Right cardiac atrium (tissue), 5 donors: ENCODE measurements around the gene MED13L. TPM values are rescaled to one million over a fixed set of nuclear protein-coding genes. Genes with fewer than 3 reads are reported as not detected.

Experiments used
- ATAC-seq, 2 donors: fragments of 200-7000 bp; cut with Tn5 transposase; one replicate each; pipeline versions ENCODE4 v1.8.0 to v1.9.1; 2020; ENCODE audit warnings: moderate library complexity in 2 of 2, mild to moderate bottlenecking in 1 of 2
- DNase-seq, 3 donors: peaks; one replicate each; pipeline ENCODE4 v3.0.0-alpha.2; 2020
- H3K27ac ChIP-seq: one replicate; pipeline ENCODE4 v1.5.1; 2013; ENCODE audit warnings: mild to moderate bottlenecking, low read length, control low read depth, moderate library complexity
- H3K27me3 ChIP-seq: one replicate; pipeline ENCODE4 v1.6.1; 2013; ENCODE audit not compliant: control insufficient read depth, insufficient read depth
- H3K4me1 ChIP-seq: one replicate; pipeline ENCODE4 v1.6.1; 2013; ENCODE audit warnings: low read length; ENCODE audit not compliant: control insufficient read depth, insufficient read depth
- H3K4me3 ChIP-seq: one replicate; pipeline ENCODE4 v1.5.1; 2013; ENCODE audit warnings: low read length, control low read depth
- H3K9me3 ChIP-seq: one replicate; pipeline ENCODE4 v1.6.1; 2013; ENCODE audit warnings: low read length; ENCODE audit not compliant: control insufficient read depth
- WGBS: extraction: QIAGEN DNeasy Blood & Tissue Kit; methylation state at CpG from one replicate; pipeline ENCODE4 v1.1.7; 2013; 5-methylcytosine and 5-hydroxymethylcytosine counted together
- intact Hi-C, 4 donors: fragments of 100-400 bp; cut with DNase I; formaldehyde crosslinking; loops; one replicate each; pipeline versions ENCODE4 v1.11.0 to v1.14.0; 2022 to 2023
- polyA plus RNA-seq: library from polyadenylated mRNA; stranded (reverse); fragments of 200-250 nt; gene quantifications from one replicate; pipeline ENCODE4 v1.2.3, GENCODE V29; 2013
- total RNA-seq, 4 donors: library from RNA; stranded (reverse); fragmentation: NEBNext Ultra II Directional; extraction: Animal tissue kit (Norgen Biotek cat#: 25700); gene quantifications; one replicate each; pipeline ENCODE4 v1.2.1, GENCODE V29; 2021
- donor health status: healthy with polysubstance abuse.
- donor health status: DM: no; HTN: yes; CAD: no.
- donor health status: DM: no; HTN: no; CAD: no.
- donor health status: DM: no; HTN: yes; CAD: no; lungs with severe emphysema.
- donor health status: DM: yes; HTN: yes; CAD: no.

Gene MED13L
- total and polyA plus RNA-seq, 5 donors = 15.6 to 73.5 (median 69.0) TPM

DNA sequence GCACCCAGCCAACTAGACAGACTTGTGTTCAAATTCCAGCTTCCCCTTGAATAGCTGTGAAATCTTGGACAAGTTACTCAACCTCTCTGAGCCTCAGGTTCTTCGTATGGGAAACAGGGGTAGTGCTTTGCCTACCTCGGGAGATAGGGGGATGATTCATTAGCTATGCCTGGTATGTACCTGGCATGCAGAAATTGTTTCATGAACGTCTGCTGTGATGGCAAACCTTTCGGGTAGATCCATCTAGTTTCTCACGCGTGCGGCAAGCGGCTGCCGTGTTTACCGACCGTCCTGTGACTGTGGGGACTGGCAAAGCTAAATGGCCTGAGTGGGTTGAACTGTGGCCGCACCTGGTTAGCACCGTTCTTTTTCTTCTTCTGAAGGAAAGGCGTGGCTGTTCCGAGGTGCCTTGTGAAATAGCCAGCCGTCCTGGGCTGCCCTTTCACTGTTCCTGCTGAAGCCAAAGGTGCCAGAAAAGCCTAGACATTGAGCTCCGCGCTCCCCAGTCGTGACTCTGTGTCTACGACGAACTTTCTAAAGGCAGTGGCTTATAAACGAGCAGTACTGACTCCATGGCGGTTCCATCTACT, 40.6 kb upstream of the MED13L start:
- Histone ChIP-seq H3K9me3 (no peaks in the 10 kb centered on the region), H3K4me1 (peaks cover 4% of the 10 kb centered on the region), H3K27me3 (no peaks in the 10 kb centered on the region), H3K4me3 (no peak overlapping the region), H3K27ac (no peak overlapping the region)
- no peak for DNase-seq
- intact Hi-C loops = no loop called here
- no peak for ATAC-seq
- WGBS = 88% methylated on average over 23 of the region's 23 CpGs

DNA sequence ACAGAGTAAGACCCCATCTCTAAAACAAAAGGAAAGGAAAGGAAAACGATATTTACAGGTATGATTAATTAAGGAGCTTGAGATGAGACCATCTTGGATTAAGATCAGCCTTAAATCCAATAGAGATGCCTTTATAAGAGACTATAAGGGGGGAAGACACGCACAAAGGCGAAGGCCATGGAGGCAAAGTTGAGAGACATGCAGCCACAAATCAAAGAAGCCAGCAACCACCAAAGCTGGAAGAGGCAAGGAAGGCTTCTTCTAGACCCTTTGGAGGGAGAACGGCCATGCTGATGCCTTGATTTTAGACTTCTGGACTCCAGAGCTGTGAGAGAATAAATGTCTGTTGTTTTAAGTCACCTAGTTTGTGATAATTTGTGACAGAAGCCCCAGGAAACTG, 39.6 kb upstream of the MED13L start:
- H3K4me1 ChIP-seq = peaks cover 4% of the 10 kb centered on the region
- intact Hi-C loops = no loop called here
- no peak for DNase-seq
- ATAC-seq = no peak
- no peak overlapping the region for H3K27ac ChIP-seq
- H3K9me3 ChIP-seq = no peaks in the 10 kb centered on the region
- no peaks in the 10 kb centered on the region for H3K27me3 ChIP-seq
- H3K4me3 ChIP-seq = no peak overlapping the region
- 98% methylated on average over 4 of the region's 4 CpGs for WGBS

DNA sequence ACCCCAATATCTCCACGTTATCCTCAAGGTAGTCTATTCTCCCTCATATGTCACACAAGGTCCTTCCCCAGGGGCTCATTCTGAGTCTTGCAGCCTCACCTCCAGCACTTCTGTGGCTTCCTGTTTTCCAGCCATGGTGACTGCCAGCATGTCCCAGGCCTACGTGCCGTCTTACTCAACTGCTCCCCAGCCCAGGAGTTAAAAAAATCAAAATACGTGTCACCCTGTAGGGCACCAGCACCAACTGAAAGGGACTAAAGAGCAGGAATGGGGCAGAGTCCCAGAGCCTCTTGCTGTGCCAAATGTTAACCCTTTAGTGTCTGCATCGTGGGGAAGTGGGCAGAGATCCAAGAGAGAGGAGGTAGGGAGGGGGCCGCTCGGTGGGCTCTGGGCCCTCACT, 37.0 kb upstream of the MED13L start:
- 75% methylated on average over 7 of the region's 7 CpGs for WGBS
- Histone ChIP-seq H3K9me3 (peaks cover 2% of the 10 kb centered on the region), H3K27ac (no peak overlapping the region), H3K4me1 (no peaks in the 10 kb centered on the region), H3K4me3 (no peak overlapping the region), H3K27me3 (no peaks in the 10 kb centered on the region)
- intact Hi-C loops = no loop called here
- ATAC-seq (no peak), DNase-seq (no peak)

DNA sequence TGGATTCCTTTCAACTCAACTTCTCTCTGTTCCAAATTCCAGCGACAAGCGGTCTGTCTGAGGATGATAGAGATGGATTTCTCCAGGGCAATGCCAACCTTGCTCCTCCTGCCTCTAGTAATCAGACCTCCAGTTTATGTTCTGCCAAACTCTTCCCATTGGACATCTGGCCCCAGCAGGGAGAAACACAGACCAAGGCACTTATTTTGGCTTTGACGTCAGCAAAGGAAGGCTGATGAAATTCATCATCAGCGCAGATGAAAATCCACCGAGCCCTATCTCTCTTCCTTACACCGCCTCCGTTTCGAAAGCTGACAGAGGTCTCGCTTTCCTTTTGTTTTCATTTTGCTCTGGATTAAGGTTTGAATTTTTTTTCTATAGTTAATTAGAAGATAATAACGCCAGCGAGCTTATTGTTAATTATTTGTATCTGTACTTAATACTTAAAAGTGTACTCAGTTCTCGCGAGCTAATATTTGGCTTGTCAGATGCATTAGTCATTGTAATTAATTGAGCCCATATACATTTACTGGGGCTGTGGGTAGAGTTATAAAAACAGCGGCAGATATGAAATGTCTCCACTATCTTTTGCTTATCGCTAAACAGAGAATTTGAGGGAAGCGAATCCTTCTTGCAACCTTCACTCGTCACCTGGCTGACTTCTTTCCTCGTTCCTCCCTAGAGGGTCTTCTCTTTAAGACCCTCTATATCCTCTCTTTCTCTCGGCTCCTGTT, 35.9 kb upstream of the MED13L start:
- intact Hi-C loops = no loop called here
- Histone ChIP-seq H3K4me1 (no peaks in the 10 kb centered on the region), H3K27ac (no peak overlapping the region), H3K4me3 (no peak overlapping the region), H3K9me3 (peaks cover 2% of the 10 kb centered on the region), H3K27me3 (no peaks in the 10 kb centered on the region)
- ATAC-seq (peak in 1 of 2 donors; percentile 47), DNase-seq (no peak)
- WGBS = 62% methylated on average over 19 of the region's 19 CpGs

DNA sequence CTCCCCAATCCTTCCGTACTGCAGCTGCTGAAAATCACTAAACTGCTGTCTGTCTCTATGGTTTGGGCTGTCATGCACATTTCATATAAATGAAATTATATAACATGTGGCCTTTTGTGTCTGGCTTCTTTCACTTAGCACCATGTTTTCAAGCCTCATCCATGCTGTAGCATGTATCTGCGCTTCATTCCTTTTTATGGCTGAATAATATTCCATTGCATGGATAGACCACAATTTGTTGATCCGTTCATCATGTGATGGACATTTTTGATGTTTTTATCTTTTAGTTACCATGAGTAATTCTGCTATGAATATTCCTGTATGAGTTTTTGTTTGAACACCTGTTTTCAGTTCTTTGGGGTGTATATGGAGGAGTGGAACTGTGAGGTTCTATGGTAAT, 32.6 kb upstream of the MED13L start:
- DNase-seq (no peak), ATAC-seq (no peak)
- WGBS = 98% methylated on average over 3 of the region's 3 CpGs
- Histone ChIP-seq H3K27me3 (no peaks in the 10 kb centered on the region), H3K27ac (no peak overlapping the region), H3K9me3 (peaks cover 2% of the 10 kb centered on the region), H3K4me3 (no peak overlapping the region), H3K4me1 (no peaks in the 10 kb centered on the region)
- intact Hi-C loops = no loop called here

DNA sequence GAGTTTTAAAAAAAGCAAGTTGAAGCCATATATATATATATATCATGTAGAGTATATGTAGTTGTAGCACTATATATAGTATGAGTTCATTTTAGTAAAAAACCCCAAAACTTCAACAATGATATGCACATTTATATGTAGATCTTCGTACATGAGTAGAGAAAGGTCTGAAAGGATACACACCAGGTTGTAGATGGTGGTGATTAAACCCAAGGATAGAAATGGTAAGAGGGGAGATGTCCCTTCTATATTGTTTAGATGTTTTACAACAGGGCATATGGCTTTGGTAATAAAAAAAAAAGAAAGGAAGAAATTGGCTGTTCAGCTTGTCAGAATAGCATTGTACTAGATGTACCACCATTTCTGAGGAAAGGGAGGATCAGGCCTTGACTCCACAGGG, 31.9 kb upstream of the MED13L start:
- H3K4me3 ChIP-seq = no peak overlapping the region
- 52% methylated on average over 1 of the region's 1 CpG for WGBS
- intact Hi-C loops = no loop called here

DNA sequence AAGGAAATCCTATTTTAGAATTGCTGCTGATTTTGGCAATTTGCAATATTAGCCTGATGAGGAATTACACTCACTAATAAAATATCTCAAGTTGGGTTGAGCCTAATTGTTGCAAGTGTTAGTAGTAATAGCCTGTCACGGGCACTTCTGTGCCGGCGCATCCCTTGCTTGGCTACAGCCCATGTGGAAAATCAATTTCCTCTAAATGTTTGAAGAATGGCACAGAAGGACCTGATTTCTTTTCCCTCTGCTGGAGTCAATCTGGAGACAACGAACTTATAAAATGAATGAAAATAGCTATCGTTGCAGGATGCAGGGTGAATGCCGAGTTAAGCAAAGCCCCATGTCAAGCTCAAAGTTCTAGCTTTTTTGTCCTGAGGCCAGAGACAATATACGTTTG, 31.2 kb upstream of the MED13L start:
- 63% methylated on average over 7 of the region's 7 CpGs for WGBS
- Histone ChIP-seq H3K4me1 (peaks cover 2% of the 10 kb centered on the region), H3K9me3 (peaks cover 2% of the 10 kb centered on the region), H3K4me3 (no peak overlapping the region), H3K27ac (no peak overlapping the region), H3K27me3 (no peaks in the 10 kb centered on the region)
- ATAC-seq (no peak), DNase-seq (no peak)
- intact Hi-C loops = no loop called here

More for the DNA sequence above, 31.9 kb upstream of the MED13L start:
- Histone ChIP-seq H3K9me3 (peaks cover 2% of the 10 kb centered on the region), H3K27me3 (no peaks in the 10 kb centered on the region), H3K4me1 (no peaks in the 10 kb centered on the region), H3K27ac (no peak overlapping the region)
- no peak for ATAC-seq
- DNase-seq = no peak

DNA sequence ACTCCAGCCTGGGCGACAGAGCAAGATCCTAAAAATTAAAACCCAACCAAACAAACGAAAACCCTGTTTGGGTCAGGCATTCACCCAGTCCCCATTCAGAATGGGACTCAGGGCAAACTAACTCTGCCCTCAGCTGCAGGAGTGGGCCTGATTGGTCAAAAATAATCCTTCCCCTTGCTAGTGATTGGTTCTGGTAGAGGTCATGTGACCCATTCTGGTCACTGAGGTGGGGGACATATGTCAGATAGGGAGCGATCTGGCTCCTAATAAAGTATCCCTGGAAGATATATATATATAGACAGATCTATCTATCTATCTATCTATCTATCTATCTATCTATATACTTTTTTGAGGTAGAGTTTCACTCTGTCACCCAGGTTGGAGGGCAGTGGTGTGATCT, 29.5 kb upstream of the MED13L start:
- Histone ChIP-seq H3K4me3 (no peak overlapping the region), H3K4me1 (peaks cover 2% of the 10 kb centered on the region), H3K27me3 (no peaks in the 10 kb centered on the region), H3K9me3 (peaks cover 2% of the 10 kb centered on the region), H3K27ac (no peak overlapping the region)
- ATAC-seq = no peak
- no peak for DNase-seq
- intact Hi-C loops = no loop called here
- 96% methylated on average over 3 of the region's 3 CpGs for WGBS

DNA sequence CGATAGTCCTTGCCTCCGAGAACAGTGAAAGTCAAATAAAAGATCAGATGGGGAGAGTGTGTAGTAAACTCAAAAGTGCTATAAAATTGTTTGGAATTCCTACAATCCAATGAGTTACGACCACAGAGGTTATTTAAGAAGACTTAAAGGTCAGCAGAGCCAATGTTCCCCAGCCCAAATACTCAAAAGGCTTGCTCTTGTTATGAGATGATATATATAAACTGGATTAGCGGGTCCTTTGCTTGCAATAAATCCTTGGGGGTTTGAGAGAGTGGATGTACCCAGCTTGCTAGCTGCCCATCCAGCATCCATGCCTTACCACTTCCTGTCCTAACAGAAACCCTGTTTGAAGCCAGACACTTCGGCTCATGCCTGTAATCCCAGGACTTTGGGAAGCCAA, 29.0 kb upstream of the MED13L start:
- Histone ChIP-seq H3K4me1 (peaks cover 2% of the 10 kb centered on the region), H3K27ac (no peak overlapping the region), H3K9me3 (peaks cover 2% of the 10 kb centered on the region), H3K4me3 (no peak overlapping the region), H3K27me3 (no peaks in the 10 kb centered on the region)
- 91% methylated on average over 5 of the region's 5 CpGs for WGBS
- no peak for DNase-seq
- intact Hi-C loops = no loop called here
- ATAC-seq = no peak

DNA sequence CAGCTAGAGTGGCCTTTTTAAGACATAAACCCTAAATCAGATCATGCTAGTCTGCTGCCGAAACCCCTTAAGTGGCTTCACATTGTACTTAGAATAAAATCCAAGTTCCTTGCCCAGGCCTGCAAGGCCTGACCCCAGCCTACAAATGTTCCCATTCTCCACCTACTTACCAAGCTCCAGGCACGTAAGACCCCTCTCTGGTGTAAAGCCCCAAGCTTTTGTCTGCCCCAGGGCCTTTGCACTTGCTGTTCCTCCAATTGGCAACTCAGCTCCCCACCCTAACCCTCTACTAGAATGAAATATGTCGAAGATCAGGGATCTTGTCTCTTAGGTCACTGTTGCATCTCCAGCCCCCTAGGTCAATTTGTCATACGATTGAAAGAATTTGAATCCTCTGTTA, 27.1 kb upstream of the MED13L start:
- peaks cover 2% of the 10 kb centered on the region for H3K4me1 ChIP-seq
- ATAC-seq (no peak), DNase-seq (no peak)
- WGBS = 96% methylated on average over 4 of the region's 4 CpGs
- no peaks in the 10 kb centered on the region for H3K27me3 ChIP-seq
- peaks cover 2% of the 10 kb centered on the region for H3K9me3 ChIP-seq
- no peak overlapping the region for H3K4me3 ChIP-seq
- no peak overlapping the region for H3K27ac ChIP-seq
- intact Hi-C loops = no loop called here

DNA sequence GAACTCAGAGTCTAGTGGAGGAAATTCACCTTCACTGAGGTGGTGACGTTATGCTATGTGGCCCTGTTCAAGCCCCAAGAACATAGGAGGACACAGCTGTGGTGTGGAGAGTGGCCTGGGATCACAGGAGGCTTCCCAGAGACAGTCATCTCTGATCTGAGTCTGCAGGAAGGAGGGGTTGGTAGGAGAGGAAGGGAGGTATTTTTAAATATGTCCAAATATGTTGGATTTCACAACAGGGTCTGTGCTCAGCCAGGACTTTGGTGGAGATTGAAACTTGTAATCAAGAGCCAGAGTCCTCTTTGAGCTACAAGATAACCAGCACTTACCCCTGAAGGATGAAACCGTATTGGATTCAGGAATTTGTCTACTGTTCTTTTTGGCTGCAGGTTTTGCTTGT, 26.4 kb upstream of the MED13L start:
- ATAC-seq (peak; percentile 44 to 76), DNase-seq (no peak)
- H3K4me1 ChIP-seq = peaks cover 5% of the 10 kb centered on the region
- whole genome bisulfite sequencing = 46% methylated on average over 2 of the region's 2 CpGs
- no peaks in the 10 kb centered on the region for H3K9me3 ChIP-seq
- no peak overlapping the region for H3K27ac ChIP-seq
- no peak overlapping the region for H3K4me3 ChIP-seq
- intact Hi-C loops = no loop called here
- no peaks in the 10 kb centered on the region for H3K27me3 ChIP-seq
